ENCODE results near the gene PTGER3.

The PTGER3 gene

DNA sequence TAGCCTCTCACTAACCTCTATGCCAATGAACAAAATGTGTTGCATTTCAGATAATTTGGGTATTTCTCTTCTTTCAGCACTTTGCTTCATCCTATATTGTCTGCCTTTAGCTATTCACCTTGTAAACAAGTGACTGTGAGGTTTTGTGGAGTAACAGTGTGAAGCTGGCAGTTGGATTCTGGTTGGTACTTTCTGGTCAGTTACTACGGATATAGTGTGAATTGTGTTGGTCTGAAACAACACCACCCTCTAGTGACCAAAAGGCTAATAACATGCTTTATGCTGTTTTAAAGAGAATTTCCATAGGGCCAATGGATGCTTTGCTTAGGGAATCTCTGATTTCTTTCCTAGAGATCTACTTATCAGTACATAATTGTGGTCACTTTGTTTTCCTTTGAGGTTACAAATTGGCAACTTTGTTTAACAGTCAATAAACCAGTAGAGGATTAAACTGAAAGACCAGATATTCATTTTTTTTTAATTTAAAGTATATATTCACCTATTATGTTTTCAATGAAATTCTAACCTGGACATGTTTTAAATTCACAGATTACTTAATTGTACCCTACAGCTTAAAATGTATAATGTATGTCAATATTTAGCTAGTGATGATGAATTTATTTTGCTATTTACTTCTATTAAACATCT is 2.5 kb upstream of the PTGER3 start:
- DNase-seq (ENCODE audit: low read depth in 2 of 2), result no peak

DNA sequence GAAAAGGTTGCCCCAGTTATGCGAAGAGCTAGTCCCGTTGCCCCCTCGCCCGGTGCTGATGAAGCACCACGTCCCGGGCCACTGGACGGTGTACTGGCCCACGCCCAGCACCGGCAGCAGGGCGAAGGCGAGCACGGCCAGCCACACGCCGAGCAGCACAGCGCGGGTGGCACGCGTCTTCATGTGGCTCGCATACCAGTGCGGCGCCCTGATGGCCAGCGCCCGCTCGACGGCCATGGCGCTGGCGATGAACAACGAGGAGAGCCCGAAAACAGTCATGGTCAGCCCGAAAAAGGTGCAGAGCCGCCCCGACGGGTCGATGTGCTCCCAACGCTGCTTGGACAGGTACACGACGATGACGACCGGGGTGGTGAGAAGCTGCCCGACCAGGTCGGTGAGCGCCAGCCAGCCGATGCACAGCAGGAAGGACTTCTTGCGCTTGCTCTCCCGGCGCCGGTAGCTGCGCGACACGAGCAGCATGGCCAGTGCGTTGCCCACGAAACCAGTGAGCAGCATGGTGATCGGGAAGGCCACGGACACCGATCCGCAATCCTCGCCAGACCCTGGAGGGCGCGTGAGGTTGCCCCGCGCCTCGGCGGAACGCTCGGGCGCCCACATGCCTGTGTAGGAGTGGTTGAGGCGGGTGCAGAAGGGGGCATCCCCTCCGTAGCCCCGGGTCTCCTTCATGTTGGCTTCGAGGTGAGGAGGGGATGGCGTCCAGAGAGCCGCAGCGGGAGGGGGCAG is 553 bp downstream of the PTGER3 start:
- DNase-seq (ENCODE audit: low read depth in 2 of 2), result no peak

DNA sequence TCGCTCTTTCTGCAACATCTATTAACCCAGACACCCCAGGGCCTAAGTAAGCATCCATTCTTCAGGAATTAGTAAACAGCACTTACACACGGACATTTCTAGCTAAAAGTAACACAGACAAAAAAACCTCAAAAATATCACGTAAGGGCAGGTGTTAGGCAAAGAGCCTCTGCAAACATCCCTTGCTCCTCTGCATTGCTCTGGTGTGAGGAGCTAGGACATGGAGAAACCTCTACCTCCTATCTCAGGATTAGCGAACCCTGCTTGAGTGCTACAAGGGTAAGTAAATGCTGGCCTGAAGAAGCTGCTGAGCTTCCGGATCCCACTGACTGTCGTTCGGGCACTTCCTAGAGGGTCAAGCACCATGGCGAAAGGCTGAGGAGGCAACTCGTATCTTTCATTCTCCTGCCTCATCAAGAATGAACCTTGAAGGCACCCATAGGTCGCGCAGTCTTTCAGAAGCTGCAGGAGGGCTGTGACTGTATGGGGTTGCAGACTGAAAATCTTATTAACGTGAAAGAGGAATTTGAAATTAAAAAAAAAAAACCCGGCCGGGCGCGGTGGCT is 2.1 kb downstream of the PTGER3 start:
- no peak for DNase-seq (ENCODE audit: low read depth in 2 of 2)

DNA sequence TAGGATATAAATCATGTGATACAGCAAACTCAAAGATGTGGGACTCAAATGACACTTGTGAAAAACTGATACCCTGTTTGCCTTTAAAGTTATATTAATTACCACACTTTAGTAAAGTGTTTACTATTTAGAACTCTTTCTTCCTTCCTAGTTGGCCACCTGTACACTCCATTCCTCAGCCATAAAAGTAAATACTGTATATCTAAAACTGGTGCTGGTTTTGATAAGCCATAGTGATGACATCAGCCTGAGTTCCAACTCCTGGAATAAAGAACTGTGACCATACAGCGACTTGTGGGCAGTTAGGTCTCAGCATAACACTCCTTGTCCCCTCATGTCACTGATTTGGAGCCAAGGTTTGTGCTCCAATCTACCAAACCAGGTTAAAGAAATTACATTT is 2.8 kb downstream of the PTGER3 start:
- DNase-seq (ENCODE audit: low read depth in 2 of 2), result no peak

DNA sequence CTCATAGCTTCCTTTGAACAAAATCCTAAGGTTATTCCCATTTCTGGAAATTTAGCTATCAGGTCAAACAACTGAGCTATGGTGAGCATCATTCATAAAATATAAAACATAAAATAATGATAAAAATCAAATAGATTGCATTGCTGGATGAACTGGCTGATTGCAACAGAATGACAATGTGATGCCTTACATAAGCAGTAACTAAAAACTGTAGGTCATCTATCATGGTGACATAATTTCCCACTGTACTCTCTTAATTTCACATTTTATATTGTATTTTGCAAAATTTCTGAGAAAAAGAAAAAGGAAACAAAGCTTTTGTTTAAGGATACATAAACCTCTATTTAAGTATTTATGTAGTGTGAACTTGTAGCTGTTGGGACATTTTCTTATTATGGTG is 4.6 kb downstream of the PTGER3 start:
- no peak for DNase-seq (ENCODE audit: low read depth in 2 of 2)

DNA sequence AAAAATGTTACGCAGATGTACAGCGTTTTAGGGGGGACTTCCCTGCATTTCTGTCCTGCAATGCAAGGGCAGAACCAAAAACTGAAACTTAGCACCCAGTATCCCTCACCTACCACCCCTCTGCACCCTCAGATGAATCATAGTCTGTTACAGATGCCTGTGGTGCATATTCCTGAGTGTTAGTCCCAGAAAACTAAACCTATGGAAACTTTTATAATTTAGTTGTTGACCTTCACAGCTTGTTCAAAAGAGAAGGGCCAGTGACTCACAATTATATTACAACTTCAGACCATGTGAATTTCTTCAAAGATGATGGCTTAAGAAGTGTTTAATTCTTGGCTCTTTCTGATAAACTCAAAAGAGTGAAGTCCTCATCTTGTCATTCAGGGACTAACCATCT is 5.8 kb downstream of the PTGER3 start:
- DNase-seq (ENCODE audit: low read depth in 2 of 2), result no peak

DNA sequence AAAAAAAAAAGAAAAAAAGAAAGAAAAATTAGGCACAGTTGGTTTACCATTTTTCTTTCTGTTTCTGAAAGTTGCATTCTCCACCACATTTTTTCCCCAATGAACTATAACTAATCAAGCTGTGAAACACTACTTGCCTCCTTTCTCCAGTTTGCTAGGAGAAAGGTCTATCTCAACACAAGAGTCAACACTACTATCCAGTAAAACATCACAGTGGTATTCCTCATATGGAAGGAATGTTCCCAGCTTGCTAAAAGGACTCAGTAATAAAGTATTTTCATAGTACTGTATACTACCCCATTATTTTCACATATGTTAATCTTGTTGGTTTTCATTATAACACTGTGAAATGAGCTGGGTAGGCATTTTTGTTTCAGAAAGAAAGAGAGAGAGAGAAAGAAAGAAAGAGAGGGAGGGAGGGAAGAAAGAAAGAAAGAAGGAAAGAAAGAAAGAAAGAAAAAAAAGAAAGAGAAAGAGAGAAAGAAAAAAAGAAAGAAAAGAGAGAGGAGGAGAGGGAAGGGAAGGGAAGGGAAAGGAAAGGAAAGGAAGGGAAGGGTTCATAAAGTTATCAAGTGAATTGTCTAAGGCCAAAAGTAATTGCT is 7.9 kb downstream of the PTGER3 start:
- no peak for DNase-seq (ENCODE audit: low read depth in 2 of 2)

DNA sequence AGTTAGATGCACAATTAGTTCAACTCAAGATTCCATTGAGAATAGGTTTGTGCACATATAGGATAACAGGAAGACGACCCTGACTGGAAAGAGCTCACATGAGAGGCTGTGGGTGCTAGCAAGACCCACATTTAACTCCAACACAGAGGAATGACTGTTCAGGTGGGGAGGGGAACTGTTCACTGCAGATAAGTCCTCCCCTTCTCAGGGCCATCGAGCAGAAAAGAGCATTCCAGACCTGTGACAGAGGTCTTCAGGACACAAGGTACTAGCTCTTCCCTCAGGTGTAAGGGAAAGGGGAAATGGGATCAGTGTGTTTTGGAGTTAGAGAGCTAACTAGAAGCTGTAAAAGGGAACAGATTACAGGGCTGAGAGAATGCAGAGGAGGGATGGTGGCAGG is 8.7 kb downstream of the PTGER3 start:
- DNase-seq (ENCODE audit: low read depth in 2 of 2), result no peak

DNA sequence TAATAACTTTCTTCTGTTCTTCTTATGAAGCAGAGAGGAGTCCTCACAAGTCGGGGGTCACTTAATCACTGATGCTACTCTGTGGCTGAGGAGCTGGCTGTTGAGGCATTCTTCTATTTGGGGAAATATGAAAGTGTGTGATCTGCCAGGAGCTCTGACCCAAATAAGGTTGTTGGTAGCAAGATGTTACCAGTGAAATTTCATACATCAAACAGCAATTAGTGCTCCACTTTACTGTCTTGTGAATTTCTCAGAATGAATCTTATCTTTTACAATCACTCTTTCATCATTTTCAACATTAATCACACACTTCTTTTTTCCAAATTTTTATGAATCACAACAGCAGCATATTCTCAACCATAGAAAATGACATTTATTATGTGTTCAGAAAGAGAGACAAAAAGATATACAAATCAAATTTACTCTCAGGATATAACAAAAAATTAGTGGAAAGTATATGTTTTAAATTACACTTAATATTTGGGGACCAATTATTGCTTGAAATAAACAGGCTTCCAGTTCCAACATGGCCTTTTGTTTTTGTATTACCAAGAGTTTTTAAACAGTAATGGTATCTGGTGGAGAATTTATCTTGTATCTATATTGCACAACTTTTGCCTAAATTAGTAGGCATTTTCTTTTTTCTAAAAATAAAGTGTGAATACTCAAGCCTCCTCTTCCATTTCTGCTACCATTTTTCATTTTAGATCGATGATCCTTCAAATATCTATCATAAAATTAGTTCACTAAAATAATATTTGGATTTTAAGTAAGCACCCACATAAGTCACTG is 9.6 kb downstream of the PTGER3 start:
- DNase-seq (ENCODE audit: low read depth in 2 of 2), result no peak

DNA sequence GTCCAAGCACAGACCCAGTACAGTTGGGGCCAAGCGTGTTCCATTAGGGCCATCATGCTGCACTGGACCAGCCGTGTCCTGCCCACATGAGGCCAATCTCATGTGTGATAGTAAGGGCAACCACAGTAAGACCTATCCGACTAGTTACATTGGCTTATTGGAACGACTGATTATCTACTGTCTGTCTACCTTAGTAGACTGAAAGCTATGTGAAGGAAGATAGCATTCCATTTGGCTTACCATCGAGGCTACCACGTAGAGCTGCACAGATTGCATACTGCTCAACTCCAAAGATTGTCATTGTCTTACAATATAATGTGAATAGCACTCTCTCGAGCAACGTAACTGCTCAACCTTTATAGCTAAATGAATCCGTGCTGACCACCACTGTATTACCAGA is 10.6 kb downstream of the PTGER3 start:
- DNase-seq (ENCODE audit: low read depth in 2 of 2), result no peak

DNA sequence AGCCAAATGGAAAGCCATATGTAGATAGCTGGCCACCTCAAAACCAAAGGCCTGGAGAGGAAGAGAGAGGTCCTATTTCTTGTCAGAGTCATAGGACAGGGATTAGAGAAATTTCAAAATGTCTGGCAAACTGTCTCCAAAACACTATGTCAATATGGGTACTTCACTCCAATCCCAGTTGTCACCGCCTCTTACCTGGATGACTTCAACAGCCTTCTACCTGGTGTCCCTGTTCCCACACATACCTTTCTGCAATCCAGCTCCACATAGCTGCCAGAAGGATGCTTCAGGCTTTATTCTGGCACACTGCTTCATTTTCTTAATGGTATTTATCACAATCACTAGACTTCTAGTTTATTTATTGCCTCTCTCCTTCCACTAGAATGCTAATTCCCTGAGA is 14.5 kb downstream of the PTGER3 start:
- DNase-seq (ENCODE audit: low read depth in 2 of 2), result no peak

DNA sequence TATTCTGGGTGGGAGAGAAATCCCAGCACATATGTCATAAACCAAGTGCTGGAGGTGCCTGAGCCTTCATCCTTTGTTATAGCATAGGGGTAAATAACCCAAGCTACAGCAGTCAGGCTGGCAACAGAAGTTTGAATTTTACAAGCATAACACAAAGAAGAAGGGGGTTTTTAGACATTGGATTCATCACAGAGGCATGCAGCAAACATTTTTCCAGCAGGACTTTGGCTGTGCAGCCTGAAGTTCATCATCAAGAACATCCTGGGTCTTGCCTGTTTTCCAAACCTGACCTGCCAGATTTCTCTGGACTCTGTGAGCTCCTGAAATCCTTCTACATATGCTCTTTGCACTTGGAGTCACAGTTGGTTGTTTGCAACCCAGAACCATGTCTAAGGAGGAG is 16.2 kb downstream of the PTGER3 start:
- DNase-seq (ENCODE audit: low read depth in 2 of 2), result no peak

DNA sequence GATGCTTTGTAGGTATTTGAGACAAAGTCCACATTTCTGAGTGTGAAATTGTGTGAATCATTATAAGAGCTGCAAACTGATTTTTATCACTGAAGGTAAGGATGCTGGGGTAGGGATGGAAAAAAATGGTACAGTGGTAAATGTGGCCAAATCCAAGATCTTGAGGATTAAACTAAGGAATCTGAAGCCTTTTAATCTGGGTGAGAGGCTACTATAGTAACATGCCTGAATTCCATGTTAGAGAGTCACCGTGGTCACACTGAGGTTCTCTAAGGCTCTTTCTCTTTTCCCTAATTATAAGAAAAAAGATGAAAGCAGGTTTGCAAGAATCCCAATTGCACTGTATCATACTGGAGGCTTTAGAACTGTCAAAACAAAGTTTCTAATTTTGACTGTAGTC is 17.6 kb downstream of the PTGER3 start:
- no peak for DNase-seq (ENCODE audit: low read depth in 2 of 2)

DNA sequence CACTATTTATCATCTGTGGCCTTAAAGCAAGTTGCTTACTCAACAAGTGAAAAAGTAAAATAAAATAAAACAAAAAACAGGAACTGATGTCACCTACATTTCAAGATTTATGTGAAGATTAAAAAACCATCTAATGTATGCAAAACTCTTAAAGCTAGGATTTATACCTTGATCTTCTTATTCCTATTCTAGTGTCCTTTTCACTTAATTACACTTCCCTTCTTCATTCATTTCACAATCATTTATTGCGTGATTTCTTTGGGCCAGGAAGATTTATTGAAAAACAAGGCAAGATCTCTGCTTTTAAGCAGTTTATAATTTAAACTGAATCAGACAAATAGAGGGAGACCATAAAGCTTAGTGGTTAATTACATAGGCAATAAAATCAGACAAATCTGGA is 18.6 kb downstream of the PTGER3 start:
- DNase-seq (ENCODE audit: low read depth in 2 of 2), result no peak

DNA sequence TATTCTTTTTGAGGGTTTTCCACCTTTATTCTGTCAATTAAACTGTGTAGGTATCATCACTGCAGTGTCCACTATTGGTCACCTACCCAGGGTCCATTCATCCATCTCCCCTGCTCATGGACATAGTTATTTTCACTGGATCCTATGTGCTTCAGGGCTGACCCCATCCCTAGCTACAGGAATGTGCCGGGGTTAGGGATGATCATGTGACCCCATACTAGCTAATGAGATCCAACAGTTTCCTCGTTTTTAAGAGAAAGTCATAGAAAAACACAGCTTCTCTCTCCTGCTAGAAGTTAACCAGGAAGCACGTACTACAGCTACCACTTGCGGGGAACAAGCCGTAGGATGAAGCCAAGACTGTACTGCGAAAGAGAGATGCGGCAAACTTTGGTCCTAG is 19.6 kb downstream of the PTGER3 start:
- DNase-seq (ENCODE audit: low read depth in 2 of 2), result no peak

DNA sequence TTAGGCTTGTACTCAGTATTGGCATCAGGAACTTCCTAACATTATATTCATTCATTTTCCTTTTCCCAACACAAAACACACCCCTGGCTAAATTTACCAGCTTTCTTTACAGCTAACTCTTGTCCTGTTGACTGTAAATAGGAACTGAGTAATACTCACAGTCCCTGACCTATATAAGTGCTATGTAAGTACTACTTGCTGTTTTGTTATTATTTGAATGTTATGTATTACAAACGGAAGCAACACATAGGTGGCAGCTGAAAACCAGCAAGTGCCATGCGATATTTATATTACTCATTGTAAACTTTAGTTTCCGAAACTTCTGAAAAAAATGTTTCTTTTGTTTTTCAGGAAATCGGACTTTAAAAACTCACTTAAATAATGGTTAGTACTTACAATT is 21.5 kb downstream of the PTGER3 start:
- DNase-seq (ENCODE audit: low read depth in 2 of 2), result no peak

DNA sequence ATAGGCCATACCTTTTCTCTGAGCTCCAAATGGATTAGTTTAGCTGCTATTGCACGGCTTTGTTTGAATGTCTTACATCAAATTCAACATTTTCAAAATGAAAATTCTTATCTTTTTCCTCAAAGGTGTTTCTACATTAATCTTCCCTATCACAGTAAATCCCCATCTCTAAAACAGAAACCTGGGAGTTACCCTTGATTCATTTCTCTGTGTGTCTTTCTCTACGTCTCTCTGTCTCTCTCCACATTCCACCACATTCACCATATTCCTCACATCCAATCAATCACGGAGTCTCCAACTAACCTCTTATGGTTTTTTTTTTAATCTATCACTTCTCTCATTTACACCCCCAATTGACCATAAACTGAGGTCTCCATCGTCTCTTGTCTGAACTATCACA is 24.1 kb downstream of the PTGER3 start:
- no peak for DNase-seq (ENCODE audit: low read depth in 2 of 2)

DNA sequence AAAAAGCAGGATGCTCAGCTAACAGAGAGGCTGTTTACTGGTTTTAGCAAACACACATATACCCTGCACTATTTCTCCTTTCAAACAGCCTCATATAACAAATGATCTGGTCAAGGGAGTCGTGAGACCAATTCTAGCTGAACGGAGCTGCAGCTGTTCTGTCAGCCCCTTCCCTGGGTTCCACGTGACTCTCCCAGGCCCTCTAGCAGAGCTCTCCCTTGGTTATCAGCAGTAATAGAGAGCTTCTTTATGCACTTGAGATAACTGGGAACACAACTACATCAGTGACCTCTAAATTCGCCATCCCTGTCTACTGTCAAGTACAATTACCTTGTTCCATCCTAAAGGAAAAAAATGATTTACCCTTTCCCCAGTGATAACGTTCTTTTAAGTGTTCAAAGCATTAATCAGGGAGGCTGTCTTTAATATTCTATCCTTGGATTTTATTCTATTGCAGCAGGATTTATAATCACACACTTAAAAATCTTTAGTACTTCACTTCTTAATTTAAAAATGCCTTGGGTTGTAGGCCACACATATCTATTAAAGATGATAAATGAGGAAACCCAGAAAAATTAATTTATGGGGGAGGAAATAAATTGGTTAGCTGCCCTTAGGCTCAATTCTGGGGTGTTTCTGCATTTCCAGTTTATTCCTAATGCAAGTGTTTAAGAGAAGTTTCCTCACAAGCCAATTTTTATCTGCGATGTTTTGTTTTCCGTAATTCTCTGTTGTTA is 28.2 kb downstream of the PTGER3 start:
- DNase-seq (ENCODE audit: low read depth in 2 of 2), result no peak

DNA sequence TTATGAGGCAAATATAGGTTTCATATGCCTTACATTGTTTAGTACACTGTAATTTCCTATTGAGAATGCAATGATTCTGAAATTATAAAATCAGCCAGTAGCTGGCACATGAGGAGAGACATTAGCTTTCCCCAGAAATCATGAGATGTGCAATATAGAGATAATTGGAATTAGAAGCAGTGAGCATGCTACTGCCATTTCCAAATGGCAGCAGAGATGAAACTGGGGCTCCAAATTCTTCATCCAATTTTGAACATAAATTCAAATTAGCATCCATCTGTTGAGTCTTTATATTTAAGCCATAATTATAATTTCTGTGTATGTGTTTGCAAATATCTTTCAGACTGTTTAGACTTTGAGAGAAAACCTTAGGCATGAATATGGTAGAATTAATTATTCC is 28.8 kb downstream of the PTGER3 start:
- DNase-seq (ENCODE audit: low read depth in 2 of 2), result no peak

DNA sequence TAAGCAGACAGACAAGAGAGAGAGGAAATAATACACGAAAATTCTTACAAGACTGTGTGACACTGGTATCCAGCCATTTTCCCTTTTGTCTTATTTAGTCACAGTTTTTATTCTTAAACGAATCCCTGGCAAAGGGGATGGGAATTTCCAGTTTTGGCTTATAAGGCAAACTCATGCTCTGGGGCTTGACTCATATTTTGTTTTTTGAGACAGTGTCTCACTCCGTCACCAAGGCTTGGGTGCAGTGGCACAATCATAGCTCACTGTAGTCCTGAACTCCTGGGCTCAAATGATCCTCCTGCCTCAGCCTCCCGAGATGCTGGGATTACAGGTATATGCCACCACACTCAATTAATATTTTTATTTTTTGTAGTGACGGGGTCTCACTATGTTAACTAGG is 31.9 kb downstream of the PTGER3 start:
- DNase-seq (ENCODE audit: low read depth in 2 of 2), result no peak

DNA sequence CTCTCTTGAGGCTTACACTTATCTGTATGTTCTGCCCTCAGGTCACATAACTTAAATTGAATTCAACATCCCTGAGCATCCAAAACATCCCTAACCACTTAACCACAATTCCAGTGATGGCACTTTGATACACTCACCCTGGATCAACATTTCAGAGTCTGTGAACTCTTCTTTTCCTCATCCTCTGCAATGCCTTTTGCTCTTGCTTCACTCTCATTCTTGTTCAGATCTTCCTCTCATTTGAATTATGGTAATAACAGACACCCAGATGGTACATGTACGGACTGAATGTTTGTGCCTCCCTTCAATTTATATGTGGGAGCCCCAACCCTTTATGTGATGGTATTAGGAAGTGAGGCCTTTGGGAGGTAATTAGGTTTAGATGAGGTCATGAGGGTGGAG is 33.4 kb downstream of the PTGER3 start:
- DNase-seq (ENCODE audit: low read depth in 2 of 2), result no peak
